HL-60 (cell line): ENCODE measurements around the gene HAL.

Experiments
- POLR2AphosphoS5 ChIP-seq: IDR thresholded peaks from 2 replicates; pipeline ENCODE4 v1.6.1; 2012; ENCODE audit warnings: low read depth
- TF ChIP-seq, protein P1 (sequence below): IDR thresholded peaks from one replicate; pipeline ENCODE4 v1.5.1; 2011; ENCODE audit warnings: low read length, control low read depth, inconsistent platforms; ENCODE audit not compliant: insufficient read depth
- TF ChIP-seq, protein P2 (sequence below): IDR thresholded peaks from 2 replicates; pipeline ENCODE4 v1.6.1; 2012; ENCODE audit warnings: low read depth; ENCODE audit not compliant: insufficient replicate concordance

DNA sequence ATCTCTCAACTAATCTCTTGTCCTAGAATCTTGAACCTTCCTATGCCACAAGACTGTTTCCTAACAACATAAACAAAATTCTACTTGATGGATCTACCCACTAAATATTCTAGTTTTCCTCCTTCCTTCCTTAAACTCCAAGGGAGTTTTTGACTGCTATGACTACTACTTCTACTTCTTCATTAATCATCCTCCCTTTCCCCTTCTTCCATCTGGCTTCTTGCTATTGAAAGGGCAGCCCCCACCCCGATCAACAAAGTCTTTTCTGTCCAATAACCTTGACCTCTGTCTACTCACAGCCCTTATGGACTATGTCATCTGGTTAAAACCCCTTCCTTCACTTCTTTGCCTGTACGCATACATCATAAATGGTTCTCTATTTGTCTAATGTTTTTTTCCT lies 33.7 kb upstream of the HAL start:
- TF ChIP-seq, protein P1, sequence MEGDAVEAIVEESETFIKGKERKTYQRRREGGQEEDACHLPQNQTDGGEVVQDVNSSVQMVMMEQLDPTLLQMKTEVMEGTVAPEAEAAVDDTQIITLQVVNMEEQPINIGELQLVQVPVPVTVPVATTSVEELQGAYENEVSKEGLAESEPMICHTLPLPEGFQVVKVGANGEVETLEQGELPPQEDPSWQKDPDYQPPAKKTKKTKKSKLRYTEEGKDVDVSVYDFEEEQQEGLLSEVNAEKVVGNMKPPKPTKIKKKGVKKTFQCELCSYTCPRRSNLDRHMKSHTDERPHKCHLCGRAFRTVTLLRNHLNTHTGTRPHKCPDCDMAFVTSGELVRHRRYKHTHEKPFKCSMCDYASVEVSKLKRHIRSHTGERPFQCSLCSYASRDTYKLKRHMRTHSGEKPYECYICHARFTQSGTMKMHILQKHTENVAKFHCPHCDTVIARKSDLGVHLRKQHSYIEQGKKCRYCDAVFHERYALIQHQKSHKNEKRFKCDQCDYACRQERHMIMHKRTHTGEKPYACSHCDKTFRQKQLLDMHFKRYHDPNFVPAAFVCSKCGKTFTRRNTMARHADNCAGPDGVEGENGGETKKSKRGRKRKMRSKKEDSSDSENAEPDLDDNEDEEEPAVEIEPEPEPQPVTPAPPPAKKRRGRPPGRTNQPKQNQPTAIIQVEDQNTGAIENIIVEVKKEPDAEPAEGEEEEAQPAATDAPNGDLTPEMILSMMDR, result no peak
- TF ChIP-seq POLR2AphosphoS5, result no peak
- TF ChIP-seq, protein P2, sequence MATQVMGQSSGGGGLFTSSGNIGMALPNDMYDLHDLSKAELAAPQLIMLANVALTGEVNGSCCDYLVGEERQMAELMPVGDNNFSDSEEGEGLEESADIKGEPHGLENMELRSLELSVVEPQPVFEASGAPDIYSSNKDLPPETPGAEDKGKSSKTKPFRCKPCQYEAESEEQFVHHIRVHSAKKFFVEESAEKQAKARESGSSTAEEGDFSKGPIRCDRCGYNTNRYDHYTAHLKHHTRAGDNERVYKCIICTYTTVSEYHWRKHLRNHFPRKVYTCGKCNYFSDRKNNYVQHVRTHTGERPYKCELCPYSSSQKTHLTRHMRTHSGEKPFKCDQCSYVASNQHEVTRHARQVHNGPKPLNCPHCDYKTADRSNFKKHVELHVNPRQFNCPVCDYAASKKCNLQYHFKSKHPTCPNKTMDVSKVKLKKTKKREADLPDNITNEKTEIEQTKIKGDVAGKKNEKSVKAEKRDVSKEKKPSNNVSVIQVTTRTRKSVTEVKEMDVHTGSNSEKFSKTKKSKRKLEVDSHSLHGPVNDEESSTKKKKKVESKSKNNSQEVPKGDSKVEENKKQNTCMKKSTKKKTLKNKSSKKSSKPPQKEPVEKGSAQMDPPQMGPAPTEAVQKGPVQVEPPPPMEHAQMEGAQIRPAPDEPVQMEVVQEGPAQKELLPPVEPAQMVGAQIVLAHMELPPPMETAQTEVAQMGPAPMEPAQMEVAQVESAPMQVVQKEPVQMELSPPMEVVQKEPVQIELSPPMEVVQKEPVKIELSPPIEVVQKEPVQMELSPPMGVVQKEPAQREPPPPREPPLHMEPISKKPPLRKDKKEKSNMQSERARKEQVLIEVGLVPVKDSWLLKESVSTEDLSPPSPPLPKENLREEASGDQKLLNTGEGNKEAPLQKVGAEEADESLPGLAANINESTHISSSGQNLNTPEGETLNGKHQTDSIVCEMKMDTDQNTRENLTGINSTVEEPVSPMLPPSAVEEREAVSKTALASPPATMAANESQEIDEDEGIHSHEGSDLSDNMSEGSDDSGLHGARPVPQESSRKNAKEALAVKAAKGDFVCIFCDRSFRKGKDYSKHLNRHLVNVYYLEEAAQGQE, result no peak
